ENCODE measurements around the gene HMOX2. TPM values are rescaled to one million over a fixed set of nuclear protein-coding genes. Genes with fewer than 3 reads are reported as not detected.

HMOX2 gene
- total RNA-seq, 1 experiment from 2014 or later, result 72.6 TPM

- TF ChIP-seq REST (IDR thresholded peaks at IDR 0.05; ENCODE audit: insufficient read depth in 1 of 2, low read depth in 2 of 2, low read length in 1 of 2) (no peak), POLR2AphosphoS5 (IDR thresholded peaks at IDR 0.05; ENCODE audit: low read depth, low read length) (no peak), CTCF (IDR thresholded peaks at IDR 0.05) (no peak), TCF7L2 (IDR thresholded peaks at IDR 0.05; ENCODE audit: low read depth, low read length) (no peak), SIN3A (IDR thresholded peaks at IDR 0.05; ENCODE audit: borderline replicate concordance, insufficient read depth, low read depth, low read length) (no peak)
- DNase-seq (ENCODE audit: low read depth, low spot score) (no peak), ATAC-seq (no peak)
- H3K27me3 ChIP-seq (ENCODE audit: control insufficient read depth, insufficient read depth, low read length), result no peaks in the 10 kb centered on the region
- no peak overlapping the region for H3K4me3 ChIP-seq (ENCODE audit: low read depth in 2 of 2, low read length in 2 of 2)
- H3K9me3 ChIP-seq (ENCODE audit: control insufficient read depth, insufficient read depth, low read depth, low read length), result no peaks in the 10 kb centered on the region
- ChIA-PET CTCF (no interaction called here), POLR2A (no interaction called here)
- intact Hi-C loops (cut with micrococcal nuclease; ENCODE audit: unreplicated experiment) (no loop called here), in situ Hi-C loops (cut with HindIII; ENCODE audit: low pct_unique_long_range_greater_than_20kb, low sequenced_read_pairs) (no loop called here)
- no peaks in the 10 kb centered on the region for H3K4me1 ChIP-seq (ENCODE audit: control insufficient read depth, insufficient read depth, low read length)
- BruUV-seq (replicated peaks), result no TSS peak
- H3K36me3 ChIP-seq (ENCODE audit: control insufficient read depth, insufficient read depth, low read length), result peaks cover 38% of the 10 kb centered on the region
- H3K27ac ChIP-seq (ENCODE audit: low read length), result no peak overlapping the region
These were observed 32.2 kb upstream of the HMOX2 start for GRCh38 chr16:4443986-4444385.

- H3K27ac ChIP-seq (ENCODE audit: low read length), result no peak overlapping the region
- intact Hi-C loops (cut with micrococcal nuclease; ENCODE audit: unreplicated experiment) (no loop called here), in situ Hi-C loops (cut with HindIII; ENCODE audit: low pct_unique_long_range_greater_than_20kb, low sequenced_read_pairs) (no loop called here)
- no peak for DNase-seq (ENCODE audit: low read depth, low spot score)
- BruUV-seq (replicated peaks), result no TSS peak
- peaks cover 4% of the 10 kb centered on the region for H3K36me3 ChIP-seq (ENCODE audit: control insufficient read depth, insufficient read depth, low read length)
- H3K9me3 ChIP-seq (ENCODE audit: control insufficient read depth, insufficient read depth, low read depth, low read length), result no peaks in the 10 kb centered on the region
- ChIA-PET CTCF (no interaction called here), POLR2A (no interaction called here)
- H3K4me1 ChIP-seq (ENCODE audit: control insufficient read depth, insufficient read depth, low read length), result no peaks in the 10 kb centered on the region
- TF ChIP-seq SIN3A (IDR thresholded peaks at IDR 0.05; ENCODE audit: borderline replicate concordance, insufficient read depth, low read depth, low read length) (no peak), TCF7L2 (IDR thresholded peaks at IDR 0.05; ENCODE audit: low read depth, low read length) (no peak), CTCF (IDR thresholded peaks at IDR 0.05) (no peak), POLR2AphosphoS5 (IDR thresholded peaks at IDR 0.05; ENCODE audit: low read depth, low read length) (no peak), REST (IDR thresholded peaks at IDR 0.05; ENCODE audit: insufficient read depth in 1 of 2, low read depth in 2 of 2, low read length in 1 of 2) (no peak)
- H3K4me3 ChIP-seq (ENCODE audit: low read depth in 2 of 2, low read length in 2 of 2), result no peak overlapping the region
- no peak for ATAC-seq
- no peaks in the 10 kb centered on the region for H3K27me3 ChIP-seq (ENCODE audit: control insufficient read depth, insufficient read depth, low read length)
These were observed 25.8 kb upstream of the HMOX2 start for GRCh38 chr16:4450430-4450829.

Measured in Panc1 (cell line).